HG03342 (cell line): ENCODE results near the gene LSM10.

Experiments used
- ATAC-seq: cut with Tn5 transposase; IDR thresholded peaks from one replicate; pipeline ENCODE4 v1.9.1; 2021; ENCODE audit warnings: mild to moderate bottlenecking, moderate library complexity; ENCODE audit not compliant: unreplicated experiment

The LSM10 gene

GRCh38 chr1:36397378-36398230 lies at the start of gene LSM10:
LSM10 (minus strand) TSS chr1:36397908; CDS start chr1:36394129, 3,779 bp downstream.
- peak; percentile 88 for ATAC-seq

GRCh38 chr1:36447450-36447849 lies 49.7 kb upstream of the LSM10 start:
- ATAC-seq: no peak

GRCh38 chr1:36446746-36447145 lies 49.0 kb upstream of the LSM10 start:
- no peak for ATAC-seq

GRCh38 chr1:36446271-36446670 lies 48.6 kb upstream of the LSM10 start:
- no peak for ATAC-seq

- no peak for ATAC-seq
These were observed 45.6 kb upstream of the LSM10 start for GRCh38 chr1:36443297-36443696.

GRCh38 chr1:36442337-36442736 lies 44.6 kb upstream of the LSM10 start:
- no peak for ATAC-seq

- ATAC-seq: no peak
These were observed 42.9 kb upstream of the LSM10 start for GRCh38 chr1:36440646-36441045.

GRCh38 chr1:36440044-36440443 lies 42.3 kb upstream of the LSM10 start:
- ATAC-seq: no peak

GRCh38 chr1:36438715-36439114 lies 41.0 kb upstream of the LSM10 start:
- no peak for ATAC-seq

- no peak for ATAC-seq
These were observed 39.1 kb upstream of the LSM10 start for GRCh38 chr1:36436821-36437220.

GRCh38 chr1:36433102-36433501 lies 35.4 kb upstream of the LSM10 start:
- ATAC-seq: no peak

GRCh38 chr1:36432616-36433015 lies 34.9 kb upstream of the LSM10 start:
- ATAC-seq: no peak

GRCh38 chr1:36425791-36426190 lies 28.1 kb upstream of the LSM10 start:
- no peak for ATAC-seq

- ATAC-seq: no peak
These were observed 23.9 kb upstream of the LSM10 start for GRCh38 chr1:36421649-36422048.

GRCh38 chr1:36420836-36421317 lies 23.2 kb upstream of the LSM10 start:
- ATAC-seq: peak; percentile 67

GRCh38 chr1:36420409-36420808 lies 22.7 kb upstream of the LSM10 start:
- ATAC-seq: no peak

- no peak for ATAC-seq
These were observed 21.9 kb upstream of the LSM10 start for GRCh38 chr1:36419569-36419968.

- no peak for ATAC-seq
These were observed 21.4 kb upstream of the LSM10 start for GRCh38 chr1:36419140-36419539.

- ATAC-seq: no peak
These were observed 20.2 kb upstream of the LSM10 start for GRCh38 chr1:36417931-36418330.

- no peak for ATAC-seq
These were observed 18.1 kb upstream of the LSM10 start for GRCh38 chr1:36415661-36416326.

- no peak for ATAC-seq
These were observed 16.7 kb upstream of the LSM10 start for GRCh38 chr1:36414384-36414783.
